Esophagus squamous epithelium (tissue), 5 donors: Measurements from ENCODE around the gene RASAL2. TPM values are rescaled to one million over a fixed set of nuclear protein-coding genes. Genes with fewer than 3 reads are reported as not detected.

Source experiments
- DNase-seq: peaks from one replicate; lab custom pipeline; 2025; lab: John Stamatoyannopoulos, UW
- H3K27ac ChIP-seq, 4 donors: fragments of 200-600 bp; sonication (generic); one replicate each; pipeline ENCODE4 v1.5.1; 2016 to 2019; ENCODE audit warnings: mild to moderate bottlenecking in 1 of 4
- H3K27me3 ChIP-seq, 4 donors: fragments of 200-600 bp; sonication (generic); 1 replicate in 3 of 4; 2 replicates in 1 of 4; pipeline versions ENCODE4 v1.5.1 to v1.6.0; 2017 to 2021; ENCODE audit warnings: antibody characterized with exemption in 1 of 4
- H3K36me3 ChIP-seq, 3 donors: fragments of 200-600 bp; sonication (generic); one replicate each; pipeline ENCODE4 v1.5.1; 2016 to 2019
- H3K4me1 ChIP-seq, 3 donors: fragments of 200-600 bp; sonication (generic); one replicate each; pipeline ENCODE4 v1.5.1; 2017 to 2019
- H3K4me3 ChIP-seq, 4 donors: fragments of 200-600 bp; sonication (generic); 1 replicate in 3 of 4; 2 replicates in 1 of 4; pipeline ENCODE4 v1.5.1; 2016 to 2019; ENCODE audit warnings: mild to moderate bottlenecking in 2 of 4, moderate library complexity in 1 of 4
- H3K9me3 ChIP-seq, 3 donors: fragments of 200-600 bp; sonication (generic); one replicate each; pipeline ENCODE4 v1.5.1; 2016 to 2019
- CTCF ChIP-seq, 6 experiments: fragments of 450-650 bp in 4 of 6; fragments of 200-600 bp in 2 of 6; sonication (generic) in 2 of 6; IDR thresholded peaks; one replicate each; pipeline ENCODE4 v1.5.1; 2016 to 2019; ENCODE audit warnings: antibody characterized with exemption in 6 of 6, mild to moderate bottlenecking in 4 of 6, moderate library complexity in 4 of 6
- POLR2A ChIP-seq, 4 donors: fragments of 450-650 bp; IDR thresholded peaks; one replicate each; pipeline ENCODE4 v1.6.1; 2017; ENCODE audit warnings: antibody characterized with exemption in 4 of 4, mild to moderate bottlenecking in 4 of 4, moderate library complexity in 3 of 4
- WGBS, 2 donors: methylation state at CpG; one replicate each; pipeline ENCODE4 v1.1.5; 2018; 5-methylcytosine and 5-hydroxymethylcytosine counted together
- intact Hi-C: fragments of 100-400 bp; cut with DNase I; formaldehyde crosslinking; loops from one replicate; pipeline ENCODE4 v1.15.0; 2022
- total RNA-seq, 4 donors: library from RNA; depleted of rRNA; stranded (reverse); fragments of >200 nt; gene quantifications; one replicate each; pipeline ENCODE4 v1.1.0, GENCODE V29; 2016
- donor health status: DM: yes; HTN: yes; CAD: no.

The RASAL2 gene
- total RNA-seq, 4 donors from 2014 or later = 20.4 to 29.8 (median 25.5) TPM

- Histone ChIP-seq H3K36me3 (peaks cover 0 to 8% (median 0%) of the 10 kb centered on the region in 3 donors), H3K27me3 (no peaks in the 10 kb centered on the region), H3K4me3 (no peak overlapping the region), H3K9me3 (no peaks in the 10 kb centered on the region), H3K4me1 (peaks cover 7 to 31% (median 11%) of the 10 kb centered on the region in 3 donors), H3K27ac (no peak overlapping the region)
- no peak for DNase-seq
- intact Hi-C loops = no loop called here
- TF ChIP-seq CTCF (IDR thresholded peaks at IDR 0.05) (no peak), POLR2A (IDR thresholded peaks at IDR 0.05) (no peak)
Observed at GRCh38 chr1:178396789-178397188, 302.9 kb downstream of the RASAL2 start.

- Histone ChIP-seq H3K9me3 (no peaks in the 10 kb centered on the region), H3K27me3 (no peaks in the 10 kb centered on the region), H3K27ac (no peak overlapping the region), H3K4me1 (peaks cover 7 to 31% (median 11%) of the 10 kb centered on the region in 3 donors), H3K36me3 (no peaks in the 10 kb centered on the region), H3K4me3 (no peak overlapping the region)
- no peak for DNase-seq
- TF ChIP-seq CTCF (IDR thresholded peaks at IDR 0.05) = no peak
- TF ChIP-seq POLR2A (IDR thresholded peaks at IDR 0.05) = no peak
- 35 to 40% methylated on average over 2 of the region's 2 CpGs for WGBS, 2 donors
- intact Hi-C loops = no loop called here
Observed at GRCh38 chr1:178397678-178398077, 303.8 kb downstream of the RASAL2 start.

GRCh38 chr1:178399177-178399728, 305.3 kb downstream of the RASAL2 start:
- no peaks in the 10 kb centered on the region for H3K9me3 ChIP-seq
- H3K4me1 ChIP-seq = peaks cover 7 to 31% (median 11%) of the 10 kb centered on the region in 3 donors
- peak overlapping the region in 3 of 4 donors; percentile 38 to 49 (median 47) for H3K27ac ChIP-seq
- WGBS, 2 donors = 62 to 80% methylated on average over 2 to 4 of the region's 4 CpGs
- no peak for TF ChIP-seq CTCF (IDR thresholded peaks at IDR 0.05)
- no peak for TF ChIP-seq POLR2A (IDR thresholded peaks at IDR 0.05)
- no peaks in the 10 kb centered on the region for H3K27me3 ChIP-seq
- no peaks in the 10 kb centered on the region for H3K36me3 ChIP-seq
- H3K4me3 ChIP-seq = no peak overlapping the region
- DNase-seq = no peak
- intact Hi-C loops = no loop called here

GRCh38 chr1:178405137-178405536, 311.2 kb downstream of the RASAL2 start:
- Histone ChIP-seq H3K36me3 (peaks cover 0 to 5% (median 0%) of the 10 kb centered on the region in 3 donors), H3K27me3 (no peaks in the 10 kb centered on the region), H3K4me1 (peaks cover 0 to 25% (median 0%) of the 10 kb centered on the region in 3 donors), H3K4me3 (no peak overlapping the region), H3K9me3 (no peaks in the 10 kb centered on the region), H3K27ac (no peak overlapping the region)
- no peak for TF ChIP-seq CTCF (IDR thresholded peaks at IDR 0.05)
- no peak for TF ChIP-seq POLR2A (IDR thresholded peaks at IDR 0.05)
- WGBS, 2 donors = 86 to 89% methylated on average over 1 of the region's 1 CpG
- intact Hi-C loops = no loop called here
- no peak for DNase-seq

GRCh38 chr1:178407215-178407614, 313.3 kb downstream of the RASAL2 start:
- TF ChIP-seq POLR2A (IDR thresholded peaks at IDR 0.05) (no peak), CTCF (IDR thresholded peaks at IDR 0.05) (no peak)
- no peaks in the 10 kb centered on the region for H3K9me3 ChIP-seq
- H3K4me1 ChIP-seq = peaks cover 0 to 24% (median 0%) of the 10 kb centered on the region in 3 donors
- intact Hi-C loops = no loop called here
- no peak for DNase-seq
- no peaks in the 10 kb centered on the region for H3K27me3 ChIP-seq
- WGBS, 2 donors = 53 to 65% methylated on average over 2 of the region's 2 CpGs
- H3K36me3 ChIP-seq = peaks cover 0 to 5% (median 0%) of the 10 kb centered on the region in 3 donors
- no peak overlapping the region for H3K27ac ChIP-seq
- H3K4me3 ChIP-seq = no peak overlapping the region
